HEK293 (cell line): Measurements from ENCODE around the gene ARNT2.

Source experiments
- CTCF ChIA-PET: fragments of 350-600 bp; formaldehyde crosslinking; extraction: SDS; loops from one replicate; lab custom pipeline; 2021; ENCODE audit warnings: antibody characterized with exemption; lab: Yijun Ruan, JAX
- POLR2A ChIA-PET: fragments of 300-600 bp; formaldehyde crosslinking; extraction: SDS; loops from one replicate; lab custom pipeline; 2020; ENCODE audit warnings: antibody characterized with exemption, inconsistent platforms; lab: Yijun Ruan, JAX
- H3K27ac ChIP-seq: fragments of 200-500 bp; sonication (Bioruptor generic); 2 replicates; pipeline ENCODE4 v1.5.1; 2014; ENCODE audit warnings: low read depth, low read length, control low read depth, inconsistent platforms; ENCODE audit errors: extremely low read depth
- H3K36me3 ChIP-seq, 2 experiments: fragments of 200-500 bp in 1 of 2; sonication (Bioruptor generic) in 1 of 2; 1 replicate in 1 of 2; 2 replicates in 1 of 2; pipeline ENCODE4 v1.5.1; 2014 to 2017; ENCODE audit warnings: inconsistent platforms in 2 of 2, low read length in 2 of 2; ENCODE audit not compliant: control insufficient read depth in 2 of 2, insufficient read depth in 1 of 2
- H3K4me1 ChIP-seq: fragments of 200-500 bp; sonication (Bioruptor generic); 2 replicates; pipeline ENCODE4 v1.5.1; 2014; ENCODE audit warnings: mild to moderate bottlenecking, low read length, inconsistent platforms; ENCODE audit not compliant: control insufficient read depth, insufficient read depth
- H3K4me3 ChIP-seq: 2 replicates; pipeline ENCODE4 v1.5.1; 2011; ENCODE audit warnings: low read depth, mild to moderate bottlenecking, control low read depth, low read length, moderate library complexity
- H3K9me3 ChIP-seq: fragments of 200-500 bp; sonication (Bioruptor generic); 2 replicates; pipeline ENCODE4 v1.5.1; 2014; ENCODE audit warnings: low read depth, low read length, inconsistent platforms; ENCODE audit not compliant: control insufficient read depth, insufficient read depth
- BCL11B ChIP-seq: fragments of 450-650 bp; formaldehyde crosslinking; IDR thresholded peaks from 2 replicates; pipeline ENCODE4 v1.5.1; 2016; ENCODE audit warnings: low read depth, missing biosample characterization, missing genetic modification characterization
- CTCF ChIP-seq: fragments of 450-650 bp; formaldehyde crosslinking; IDR thresholded peaks from 2 replicates; pipeline ENCODE4 v1.5.1; 2016; ENCODE audit warnings: missing biosample characterization, missing genetic modification characterization
- EGR2 ChIP-seq: fragments of 450-650 bp; formaldehyde crosslinking; IDR thresholded peaks from 2 replicates; pipeline ENCODE4 v1.5.1; 2016; ENCODE audit warnings: low read depth, missing biosample characterization, missing genetic modification characterization
- INSM2 ChIP-seq: fragments of 450-650 bp; formaldehyde crosslinking; IDR thresholded peaks from 2 replicates; pipeline ENCODE4 v1.5.1; 2016; ENCODE audit warnings: missing biosample characterization, missing genetic modification characterization
- MYNN ChIP-seq: fragments of 450-650 bp; formaldehyde crosslinking; IDR thresholded peaks from 2 replicates; pipeline ENCODE4 v1.5.1; 2016; ENCODE audit warnings: missing biosample characterization, missing genetic modification characterization, borderline replicate concordance
- MZF1 ChIP-seq: fragments of 450-650 bp; formaldehyde crosslinking; IDR thresholded peaks from 2 replicates; pipeline ENCODE4 v1.5.1; 2017; ENCODE audit warnings: missing biosample characterization, missing genetic modification characterization, borderline replicate concordance
- PRDM6 ChIP-seq: fragments of 450-650 bp; formaldehyde crosslinking; IDR thresholded peaks from 2 replicates; pipeline ENCODE4 v1.5.1; 2017; ENCODE audit warnings: missing biosample characterization, missing genetic modification characterization
- REST ChIP-seq: fragments of 450-650 bp; formaldehyde crosslinking; IDR thresholded peaks from 2 replicates; pipeline ENCODE4 v1.5.1; 2016; ENCODE audit warnings: missing biosample characterization, missing genetic modification characterization
- ZBTB21 ChIP-seq: fragments of 450-650 bp; formaldehyde crosslinking; IDR thresholded peaks from 2 replicates; pipeline ENCODE4 v1.5.1; 2017; ENCODE audit warnings: missing biosample characterization, missing genetic modification characterization
- ZBTB49 ChIP-seq: fragments of 450-650 bp; formaldehyde crosslinking; IDR thresholded peaks from 2 replicates; pipeline ENCODE4 v1.5.1; 2016; ENCODE audit warnings: missing biosample characterization, missing genetic modification characterization, low read depth
- ZNF169 ChIP-seq: fragments of 450-650 bp; formaldehyde crosslinking; IDR thresholded peaks from 2 replicates; pipeline ENCODE4 v1.5.1; 2016; ENCODE audit warnings: missing biosample characterization, missing genetic modification characterization
- ZNF2 ChIP-seq: fragments of 450-650 bp; formaldehyde crosslinking; IDR thresholded peaks from 2 replicates; pipeline ENCODE4 v1.5.1; 2016; ENCODE audit warnings: missing biosample characterization, missing genetic modification characterization
- ZNF274 ChIP-seq, 2 experiments: fragments of 200-500 bp in 1 of 2; fragments of 450-650 bp in 1 of 2; sonication (Bioruptor generic) in 1 of 2; formaldehyde crosslinking in 1 of 2; IDR thresholded peaks; 2 replicates each; pipeline versions ENCODE4 v1.5.1 to v1.6.1; 2014 to 2016; ENCODE audit warnings: borderline replicate concordance in 1 of 2, inconsistent platforms in 1 of 2, low read length in 1 of 2, missing biosample characterization in 1 of 2, missing genetic modification characterization in 1 of 2
- ZNF350 ChIP-seq: fragments of 450-650 bp; formaldehyde crosslinking; IDR thresholded peaks from 2 replicates; pipeline ENCODE4 v1.5.0; 2017; ENCODE audit warnings: missing biosample characterization, mild to moderate bottlenecking, missing genetic modification characterization
- ZNF398 ChIP-seq: fragments of 450-650 bp; formaldehyde crosslinking; IDR thresholded peaks from 2 replicates; pipeline ENCODE4 v1.5.1; 2017; ENCODE audit warnings: missing biosample characterization, missing genetic modification characterization
- ZNF747 ChIP-seq: fragments of 450-650 bp; formaldehyde crosslinking; IDR thresholded peaks from 2 replicates; pipeline ENCODE4 v1.5.1; 2016; ENCODE audit warnings: missing biosample characterization, missing genetic modification characterization
- ZNF791 ChIP-seq: fragments of 450-650 bp; formaldehyde crosslinking; IDR thresholded peaks from 2 replicates; pipeline ENCODE4 v1.5.1; 2016; ENCODE audit warnings: missing biosample characterization, missing genetic modification characterization

Gene ARNT2

GRCh38 chr15:80457896-80458295 is 53.7 kb downstream of the ARNT2 start:
- no peaks in the 10 kb centered on the region for H3K36me3 ChIP-seq
- H3K9me3 ChIP-seq, result no peaks in the 10 kb centered on the region
- no peak overlapping the region for H3K27ac ChIP-seq
- ChIA-PET CTCF (interaction anchor here (0.5 to 4.9 kb wide), 7 partner anchors 8 to 646 kb away, joined by 3 to 120 read pairs (median 18); partner anchors contain the start of gene CEMIP), POLR2A (no interaction called here)
- H3K4me3 ChIP-seq, result no peak overlapping the region
- no peaks in the 10 kb centered on the region for H3K4me1 ChIP-seq
- no peak for TF ChIP-seq ZNF398 (tag by site-specific recombination)
- TF ChIP-seq ZNF747, result no peak
- TF ChIP-seq ZNF2 (tag by site-specific recombination), result no peak

GRCh38 chr15:80458580-80458979 is 54.4 kb downstream of the ARNT2 start:
- Histone ChIP-seq H3K9me3 (no peaks in the 10 kb centered on the region), H3K36me3 (no peaks in the 10 kb centered on the region), H3K4me1 (no peaks in the 10 kb centered on the region), H3K27ac (no peak overlapping the region), H3K4me3 (no peak overlapping the region)
- TF ChIP-seq ZBTB21 (tag by site-specific recombination) (no peak), INSM2 (tag by site-specific recombination) (no peak), ZNF169 (tag by site-specific recombination) (no peak), MYNN (tag by site-specific recombination) (no peak), CTCF (tag by site-specific recombination) (no peak), BCL11B (tag by site-specific recombination) (no peak), ZNF350 (no peak), ZBTB49 (tag by site-specific recombination) (no peak)
- POLR2A ChIA-PET, result no interaction called here
- CTCF ChIA-PET, result interaction anchor here (0.5 to 4.9 kb wide), 3 partner anchors 92 to 645 kb away, joined by 3 to 120 read pairs (median 3); partner anchors contain the start of gene CEMIP

GRCh38 chr15:80459380-80459779 is 55.2 kb downstream of the ARNT2 start:
- CTCF ChIA-PET, result interaction anchor here (0.6 to 1.2 kb wide), 3 partner anchors 34 to 1731 kb away, joined by 3 to 4 read pairs (median 4); partner anchors contain the start of gene CEMIP
- POLR2A ChIA-PET, result no interaction called here
- H3K36me3 ChIP-seq, result no peaks in the 10 kb centered on the region
- no peaks in the 10 kb centered on the region for H3K9me3 ChIP-seq
- no peak overlapping the region for H3K4me3 ChIP-seq
- no peak overlapping the region for H3K27ac ChIP-seq
- no peaks in the 10 kb centered on the region for H3K4me1 ChIP-seq
- no peak for TF ChIP-seq ZNF791
- TF ChIP-seq REST (tag by site-specific recombination), result no peak
- TF ChIP-seq PRDM6 (tag by site-specific recombination), result no peak
- no peak for TF ChIP-seq EGR2 (tag by site-specific recombination)
- no peak for TF ChIP-seq ZNF274 (IDR thresholded peaks at IDR 0.05; ENCODE audit: low read length)
- TF ChIP-seq ZNF274 (tag by site-specific recombination; IDR thresholded peaks at IDR 0.05; ENCODE audit: borderline replicate concordance), result no peak
- no peak for TF ChIP-seq MZF1 (tag by site-specific recombination)
